GM19025 (cell line): ENCODE measurements around the gene DGKI.

Source experiments
- ATAC-seq: cut with Tn5 transposase; IDR thresholded peaks from one replicate; pipeline ENCODE4 v1.9.1; 2021; ENCODE audit warnings: mild to moderate bottlenecking, low read depth, moderate library complexity; ENCODE audit not compliant: unreplicated experiment

The DGKI gene

DNA sequence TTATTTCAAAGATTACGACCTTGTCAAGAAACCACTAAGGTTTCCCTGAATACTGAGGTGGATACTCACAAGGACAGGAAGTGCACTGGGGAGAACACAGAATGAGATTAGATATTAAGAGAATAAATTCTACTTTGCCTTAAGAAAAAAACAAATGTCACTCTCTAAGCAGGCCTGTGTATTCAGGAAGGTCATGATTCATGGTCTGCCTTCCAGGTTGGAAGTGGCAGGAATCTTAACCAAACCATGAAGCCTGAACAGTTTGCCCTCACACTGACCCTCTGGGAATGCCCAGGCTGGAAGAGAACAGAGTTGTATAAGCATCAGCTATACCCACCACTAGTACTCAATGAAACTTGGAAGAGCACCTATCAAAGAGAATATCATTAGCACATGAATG is 227.6 kb downstream of the DGKI start:
- no peak for ATAC-seq

DNA sequence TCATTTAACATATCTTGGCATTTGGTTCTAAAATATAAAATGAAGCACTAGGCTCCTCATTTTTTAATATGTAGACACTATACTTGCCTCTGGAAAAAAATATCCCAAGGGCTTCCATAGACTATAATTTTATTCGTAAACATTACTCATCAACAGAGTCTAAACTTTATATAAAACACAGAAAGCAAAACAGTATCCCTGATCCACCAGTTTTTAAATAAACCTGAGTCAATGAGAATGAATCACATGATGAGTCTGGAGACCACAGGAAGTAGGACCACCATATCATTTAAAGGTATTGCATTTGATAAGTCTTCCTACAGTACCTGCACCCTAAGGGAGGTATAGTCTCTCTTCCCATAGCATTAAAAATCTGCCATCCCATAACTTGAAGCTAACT is 228.0 kb downstream of the DGKI start:
- no peak for ATAC-seq

DNA sequence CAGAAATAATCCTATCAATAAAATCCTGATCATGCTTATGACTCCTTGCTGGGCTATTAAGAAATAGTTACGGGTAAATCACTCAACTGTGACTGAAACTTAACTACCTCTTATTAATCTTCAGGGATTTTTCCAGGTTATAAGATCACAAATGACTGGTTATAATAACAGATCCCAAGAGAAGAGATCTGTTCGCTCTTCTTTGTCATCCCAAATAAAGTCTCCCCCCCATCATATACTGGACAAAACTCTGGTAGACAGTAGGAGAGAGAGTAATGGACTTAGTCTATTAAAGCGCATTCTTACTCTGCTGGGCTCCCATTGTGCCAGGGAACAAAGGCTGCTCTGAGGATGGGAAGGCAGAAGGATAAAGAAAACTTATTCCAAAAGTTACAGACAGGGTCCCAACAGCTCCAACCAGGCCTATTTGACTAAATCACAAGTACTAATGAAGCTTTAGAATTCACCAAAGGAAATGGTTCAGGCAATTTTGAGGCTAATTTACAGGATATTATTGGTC is 233.7 kb downstream of the DGKI start:
- ATAC-seq: no peak

DNA sequence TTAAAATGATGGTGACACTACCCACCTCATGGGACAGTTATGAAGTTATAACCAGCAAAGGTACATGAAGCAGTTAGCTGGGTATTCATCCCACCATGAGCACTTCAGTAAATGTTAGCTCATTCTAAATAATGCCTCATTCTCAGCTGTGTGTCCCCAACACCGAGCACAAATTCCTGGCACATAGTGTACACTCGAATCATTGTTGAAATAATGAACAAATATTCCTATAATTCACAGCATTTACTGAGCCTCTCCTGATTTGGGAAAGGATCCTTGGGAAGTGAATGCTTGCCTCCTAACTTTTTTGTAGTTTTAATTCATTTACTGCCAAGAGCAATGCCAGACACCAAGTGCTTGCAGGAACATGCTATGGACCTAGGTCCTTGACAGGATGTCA is 235.2 kb downstream of the DGKI start:
- ATAC-seq: no peak

DNA sequence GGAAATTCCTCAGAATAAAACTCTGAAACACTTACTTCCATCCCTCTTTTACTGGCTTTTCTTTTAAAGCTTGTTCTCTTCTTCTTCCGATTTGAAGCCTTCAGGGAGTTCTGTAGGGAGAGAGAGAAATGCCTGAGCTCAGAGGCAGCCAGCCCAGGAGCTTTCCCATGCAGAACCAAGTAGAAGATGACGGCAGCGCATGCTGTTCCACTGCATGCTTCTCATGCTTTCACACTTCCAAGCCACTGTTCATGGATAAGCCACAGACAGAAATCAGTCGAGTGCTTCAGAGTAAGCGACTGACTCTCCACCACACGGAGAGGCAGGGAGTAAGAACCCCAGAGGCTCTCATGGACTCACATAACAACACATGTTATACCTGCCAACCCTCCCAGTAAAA is 237.3 kb downstream of the DGKI start:
- no peak for ATAC-seq

DNA sequence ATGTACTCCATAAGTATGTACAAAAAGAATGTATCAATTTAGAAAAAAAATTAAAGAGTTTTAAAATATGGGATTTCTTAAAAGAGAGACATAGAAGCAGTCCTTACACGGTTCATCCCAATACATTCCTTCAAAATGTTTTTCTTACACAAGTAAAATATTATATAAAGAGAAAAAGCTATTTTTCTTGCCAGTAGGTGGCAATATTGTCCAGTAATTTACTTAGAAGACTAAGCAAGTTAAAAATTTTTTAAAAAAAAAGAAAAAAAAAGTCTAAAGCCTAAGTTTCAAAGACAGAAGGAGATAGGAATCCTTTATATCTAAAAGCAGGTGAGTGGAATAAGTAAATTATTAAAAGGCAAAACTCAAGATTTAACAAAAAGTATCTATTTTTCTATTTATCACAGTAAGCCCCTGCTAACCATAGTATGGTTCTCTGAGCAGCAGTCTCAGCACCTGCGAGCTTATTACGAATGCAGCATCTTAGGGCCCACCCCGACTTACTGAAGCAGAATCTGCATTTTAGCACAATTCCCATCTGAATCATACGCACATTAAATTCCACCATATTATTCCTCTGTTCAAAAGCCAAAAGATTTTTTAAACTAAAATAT is 240.6 kb downstream of the DGKI start:
- ATAC-seq: no peak

DNA sequence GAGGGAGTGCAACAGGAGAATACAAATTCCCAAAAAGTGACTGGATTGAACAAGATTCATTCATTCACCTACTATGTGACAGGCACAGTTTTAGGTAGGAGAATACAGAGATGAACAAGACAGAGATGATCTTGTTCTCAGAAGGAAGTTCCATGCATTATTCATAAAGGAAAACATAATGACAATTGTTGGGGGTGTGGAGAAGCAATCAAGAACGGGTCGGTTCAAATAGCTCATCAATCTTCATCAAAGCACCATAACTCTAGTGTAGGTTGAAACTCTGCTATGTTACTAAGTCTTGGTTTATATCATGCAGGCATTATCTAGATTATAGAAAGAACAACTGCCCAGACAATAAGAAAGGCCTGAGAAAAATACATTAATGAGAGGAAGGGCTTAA is 243.7 kb downstream of the DGKI start:
- no peak for ATAC-seq

DNA sequence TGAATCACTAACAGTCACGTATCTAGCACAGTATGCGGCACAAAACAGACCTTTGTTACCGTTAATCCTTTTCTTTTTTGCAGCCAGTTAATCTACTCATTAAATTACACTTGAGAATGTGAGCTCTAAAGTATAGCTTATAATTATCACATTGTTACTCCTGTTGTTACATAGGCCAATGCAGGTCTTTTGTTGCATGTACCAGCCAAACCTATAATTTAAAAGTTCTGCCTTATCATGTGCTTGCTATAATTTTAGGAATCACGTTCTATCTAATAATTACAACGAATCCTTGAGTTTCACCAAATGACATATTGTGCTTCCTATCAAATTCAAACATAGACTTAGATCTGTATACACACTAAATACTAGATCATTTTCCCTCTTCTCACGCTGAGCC is 245.1 kb downstream of the DGKI start:
- ATAC-seq: no peak

DNA sequence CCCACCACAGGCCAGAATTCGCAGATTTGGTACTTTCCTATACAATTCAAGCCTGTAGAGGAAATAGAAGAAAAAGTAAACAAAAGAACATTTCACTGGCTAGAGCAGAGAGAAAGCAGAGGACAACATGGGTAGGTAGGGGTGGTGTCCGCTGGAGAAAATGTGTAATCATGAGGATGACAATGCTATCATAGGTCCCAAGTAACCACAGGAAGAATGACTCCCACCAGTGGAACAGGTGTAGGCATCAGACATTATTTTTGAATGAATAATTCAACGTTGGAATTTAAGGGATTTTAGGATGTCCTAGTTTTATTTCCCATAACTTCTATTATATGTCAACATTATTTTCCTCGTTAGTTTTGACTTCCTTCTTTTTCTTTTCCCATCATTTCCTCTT is 248.9 kb downstream of the DGKI start:
- ATAC-seq: no peak

DNA sequence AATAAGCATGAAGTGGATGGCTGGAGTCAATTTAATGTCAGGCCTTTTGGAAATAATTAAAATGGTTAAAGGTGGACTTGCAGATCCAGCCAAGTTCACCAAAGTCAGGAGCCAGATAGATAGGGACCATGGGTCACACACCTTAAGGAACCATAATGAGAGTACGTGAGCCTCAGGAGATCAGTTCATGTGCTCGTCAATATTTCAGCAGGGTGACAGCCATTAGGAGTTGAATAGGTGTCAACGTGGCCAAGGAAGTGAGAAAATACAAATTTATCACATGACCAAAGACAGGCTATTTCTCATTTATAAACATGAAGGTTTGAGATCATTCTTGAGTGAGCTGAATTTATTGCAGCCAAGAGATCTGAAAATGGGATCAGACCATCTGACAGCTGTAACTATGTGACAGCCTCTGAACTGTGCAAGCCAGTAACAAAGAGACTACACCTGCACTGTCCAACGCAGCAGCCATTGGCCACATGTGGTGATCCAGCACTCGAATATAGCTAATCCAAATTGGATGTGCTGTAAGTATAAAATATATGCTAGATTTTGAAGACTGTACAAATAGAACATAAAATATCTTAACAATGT is 253.6 kb downstream of the DGKI start:
- ATAC-seq: no peak

DNA sequence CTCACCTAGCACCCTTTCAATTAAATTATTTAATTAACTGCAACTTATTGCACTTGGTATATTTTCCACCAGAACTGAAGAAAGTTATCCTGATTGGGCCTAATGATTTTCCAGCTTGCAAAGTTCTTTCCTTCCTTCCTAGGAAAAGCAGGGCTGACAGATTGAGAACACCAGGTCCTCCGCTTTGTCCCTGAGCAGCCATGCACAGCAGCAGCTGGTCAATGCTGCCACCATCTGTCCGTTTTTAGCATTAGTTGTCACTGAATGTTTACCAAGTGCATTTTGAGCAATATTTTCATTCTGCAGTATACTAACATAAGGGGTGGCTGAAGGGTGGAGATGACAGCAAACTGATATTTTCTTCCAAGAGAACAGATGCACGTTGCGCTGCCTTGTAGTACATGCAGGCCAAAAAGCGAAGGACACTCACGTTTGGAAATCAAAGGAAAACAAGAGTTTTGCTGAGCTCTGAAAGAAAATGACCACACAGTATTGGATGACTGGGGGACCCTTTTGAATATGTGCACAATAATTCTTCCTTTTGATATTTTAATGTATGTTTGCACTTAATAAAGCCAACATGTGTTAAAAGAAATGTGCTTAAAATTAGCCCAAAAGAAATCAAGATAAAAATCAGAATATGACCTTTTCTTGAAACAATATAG is 254.4 kb downstream of the DGKI start:
- no peak for ATAC-seq

DNA sequence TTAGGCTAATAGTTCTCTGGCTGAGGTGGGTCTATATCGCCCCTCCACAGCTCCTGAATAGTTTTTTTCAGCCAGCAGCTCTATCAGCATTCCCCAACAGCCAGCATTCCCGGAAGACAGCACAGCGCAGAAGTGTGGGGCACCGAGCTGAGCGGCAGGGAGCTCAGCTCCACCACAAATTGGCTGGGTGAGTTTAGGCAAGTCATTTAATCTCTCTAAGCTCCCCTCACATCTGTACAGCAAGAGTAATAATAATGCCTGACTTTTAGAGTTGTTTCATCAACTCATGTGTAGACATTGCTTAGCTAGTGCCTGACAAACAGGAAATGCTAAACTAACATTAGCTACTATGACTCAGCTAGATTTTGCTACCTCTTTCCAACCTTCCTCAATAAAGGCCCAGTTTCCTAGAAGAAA is 255.3 kb downstream of the DGKI start:
- no peak for ATAC-seq

DNA sequence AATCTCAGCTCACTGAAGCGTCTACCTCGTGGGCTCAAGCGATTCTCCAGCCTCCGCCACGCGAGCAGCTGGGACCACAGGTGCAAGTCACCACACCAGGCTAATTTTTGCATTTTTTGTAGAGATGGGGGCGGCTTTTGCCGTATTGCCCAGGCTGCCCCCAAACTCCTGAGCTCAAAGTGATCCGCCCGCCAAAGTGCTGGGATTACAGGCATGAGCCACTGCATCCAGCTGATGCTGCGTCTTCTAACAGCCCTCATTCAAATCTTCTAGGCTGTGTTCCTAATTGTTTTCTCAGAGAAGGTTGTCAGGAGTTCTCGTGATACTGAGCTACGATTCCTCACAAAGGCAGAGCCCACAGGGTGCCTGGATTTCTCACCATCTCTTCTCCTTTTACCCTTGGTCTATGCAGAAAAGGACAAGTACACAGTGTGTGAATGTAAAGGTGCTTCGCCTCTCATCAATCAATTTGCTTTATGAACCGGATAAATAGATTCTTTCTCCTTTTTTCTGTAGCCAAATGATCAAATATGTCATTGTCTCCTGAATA is 255.9 kb downstream of the DGKI start:
- ATAC-seq: no peak

DNA sequence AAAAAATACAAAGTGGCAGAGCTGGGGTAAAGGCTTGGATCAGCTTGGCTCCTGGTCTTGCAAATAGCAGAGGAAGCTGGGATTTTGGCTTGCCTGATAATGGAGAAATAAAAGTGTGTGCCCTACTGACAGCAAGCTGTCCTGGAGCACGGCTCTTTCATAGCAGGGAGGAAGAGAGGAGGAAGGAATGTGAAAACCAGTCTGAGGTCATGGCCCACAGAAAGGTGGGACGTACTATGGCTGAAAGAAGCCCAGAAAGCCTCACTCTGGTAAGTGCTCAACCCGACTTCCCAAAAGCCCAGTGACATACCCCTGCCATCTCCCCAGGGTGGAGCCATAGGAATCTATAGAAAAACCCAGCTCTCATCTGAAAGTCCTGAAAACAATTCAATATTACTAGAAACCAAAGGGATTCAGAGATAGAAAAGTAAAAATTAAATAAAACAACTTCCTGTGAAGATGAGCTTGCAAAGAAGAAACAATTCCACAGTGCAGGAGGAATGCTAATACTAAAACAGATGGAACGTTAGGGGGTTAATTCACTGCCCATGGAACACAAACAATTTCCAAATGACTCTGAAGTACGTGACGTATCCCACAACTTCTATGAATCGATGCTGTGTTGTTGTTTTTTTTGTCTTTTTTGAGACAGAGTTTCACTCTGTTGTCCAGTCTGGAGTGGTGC is 256.6 kb downstream of the DGKI start:
- ATAC-seq: no peak

DNA sequence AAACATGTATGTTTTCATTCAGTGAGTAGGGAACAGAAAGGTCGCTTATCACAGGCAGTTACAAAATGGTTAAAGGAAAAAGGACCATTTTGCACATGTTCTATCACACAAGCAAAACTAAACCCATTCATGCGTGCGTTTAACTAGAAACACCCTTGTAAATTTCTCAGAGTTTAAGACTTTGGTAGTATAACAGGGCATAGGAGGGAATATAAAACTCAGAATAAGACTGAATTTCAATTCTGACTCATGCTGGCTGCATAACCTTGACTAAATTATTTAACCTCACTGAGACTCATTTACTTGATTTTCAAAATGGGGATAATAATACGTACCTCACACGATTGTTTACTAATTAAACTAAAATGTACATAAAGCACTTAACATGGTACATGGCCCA is 259.4 kb downstream of the DGKI start:
- ATAC-seq: no peak

DNA sequence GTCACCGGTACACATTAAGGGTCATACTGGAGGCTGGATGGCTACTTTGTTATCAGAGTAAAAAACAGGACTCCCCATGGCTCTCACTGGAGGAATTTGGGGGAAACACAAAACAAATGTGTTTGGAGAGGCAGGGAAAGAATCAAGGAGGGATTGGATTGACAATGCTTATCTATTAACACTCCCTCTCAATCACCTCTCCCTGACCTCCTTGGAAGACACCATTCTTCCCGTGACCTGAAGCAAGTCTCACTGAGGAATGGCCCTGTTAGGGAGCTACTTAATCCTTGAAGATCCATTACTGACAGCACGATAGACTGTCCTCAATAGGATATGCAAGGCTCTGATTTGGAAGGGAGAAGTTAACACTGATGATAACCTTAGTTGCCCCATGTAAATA is 261.2 kb downstream of the DGKI start:
- no peak for ATAC-seq

DNA sequence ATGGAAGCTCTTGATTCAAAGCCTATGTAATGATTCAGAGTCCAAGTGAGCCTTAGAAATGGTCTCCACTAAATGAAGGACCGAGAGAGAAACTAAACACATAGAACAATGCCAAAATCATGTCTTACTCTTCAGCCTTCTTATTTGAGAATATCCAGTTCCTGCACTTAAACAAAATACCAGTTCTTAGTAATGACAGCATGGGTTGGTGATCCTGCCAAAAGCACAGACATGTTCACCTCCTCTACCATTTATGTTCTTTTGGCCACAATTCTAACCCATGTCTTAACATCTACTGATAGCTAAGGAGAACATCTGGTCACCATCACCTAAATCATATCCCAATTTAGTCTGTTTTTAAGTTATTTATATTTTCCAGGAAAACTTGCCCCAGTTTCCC is 263.6 kb downstream of the DGKI start:
- no peak for ATAC-seq

DNA sequence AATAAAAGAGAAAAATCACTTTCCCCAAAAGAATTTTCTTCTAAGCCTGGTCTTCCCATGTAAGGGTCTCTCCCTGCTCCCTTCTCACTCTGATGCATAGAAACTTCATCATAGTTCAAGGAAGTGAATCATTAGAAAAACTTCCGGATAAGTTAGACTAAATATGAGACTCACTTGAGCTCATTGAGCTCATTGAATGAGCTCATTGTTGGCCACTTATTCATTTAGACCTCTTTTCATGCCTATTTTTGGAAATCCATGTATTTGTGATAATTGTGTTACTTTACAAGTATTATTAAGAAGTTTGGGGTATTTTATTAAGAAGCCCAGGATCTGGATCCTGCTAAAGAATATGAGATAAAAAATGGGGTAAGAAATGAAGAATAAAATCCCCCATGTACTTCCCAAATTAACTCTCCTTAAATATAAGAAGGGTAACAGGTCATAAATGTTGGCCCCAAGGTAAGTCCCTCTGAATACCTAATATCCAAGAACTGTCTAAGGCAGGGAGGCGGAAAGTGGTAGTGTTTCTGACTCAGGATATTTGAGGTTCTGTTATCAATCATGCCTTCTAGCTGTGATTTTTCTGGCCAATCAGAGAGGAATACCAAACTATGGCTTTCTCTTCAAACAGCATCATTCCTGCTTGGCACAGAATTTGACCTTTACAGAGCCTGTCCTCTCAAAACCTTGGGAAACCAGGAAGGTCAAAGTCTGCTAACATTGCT is 266.7 kb downstream of the DGKI start:
- no peak for ATAC-seq

DNA sequence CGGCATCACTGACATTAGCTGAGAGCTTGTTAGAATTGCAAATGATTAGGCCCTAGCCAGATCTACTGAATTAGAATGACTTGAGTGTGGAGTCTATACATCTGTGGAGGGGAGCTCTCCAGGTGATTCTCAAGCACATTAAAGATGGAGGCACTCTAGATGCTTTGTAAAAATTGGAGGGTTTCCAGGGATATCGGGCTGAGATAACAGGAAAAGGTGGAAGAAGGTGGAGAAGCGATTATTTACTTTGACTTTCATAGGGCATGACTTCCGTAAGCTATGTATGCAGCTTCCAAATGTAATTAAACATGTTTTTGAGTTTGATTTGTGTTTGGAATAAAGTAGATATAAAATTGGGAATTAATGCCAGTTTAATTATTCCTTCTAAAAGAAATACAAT is 268.2 kb downstream of the DGKI start:
- ATAC-seq: no peak

DNA sequence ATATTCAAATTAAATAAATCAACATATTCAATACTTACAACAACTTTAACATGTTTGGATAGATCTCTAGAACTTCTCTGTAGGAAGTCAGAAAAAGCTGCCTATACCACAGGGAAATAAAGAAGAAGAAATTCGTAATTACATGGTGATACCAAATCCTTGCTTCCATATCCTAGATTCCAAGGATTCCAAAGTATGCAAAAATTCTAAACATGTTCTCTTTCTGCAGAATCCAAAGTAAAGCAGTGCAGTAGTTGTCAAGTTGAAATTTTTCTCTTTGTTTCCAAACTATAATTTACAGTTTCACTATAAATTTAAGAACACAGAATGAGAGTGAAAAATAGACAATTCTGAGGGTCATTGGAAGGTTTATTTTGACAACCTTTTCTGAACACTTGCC is 269.6 kb downstream of the DGKI start:
- no peak for ATAC-seq

DNA sequence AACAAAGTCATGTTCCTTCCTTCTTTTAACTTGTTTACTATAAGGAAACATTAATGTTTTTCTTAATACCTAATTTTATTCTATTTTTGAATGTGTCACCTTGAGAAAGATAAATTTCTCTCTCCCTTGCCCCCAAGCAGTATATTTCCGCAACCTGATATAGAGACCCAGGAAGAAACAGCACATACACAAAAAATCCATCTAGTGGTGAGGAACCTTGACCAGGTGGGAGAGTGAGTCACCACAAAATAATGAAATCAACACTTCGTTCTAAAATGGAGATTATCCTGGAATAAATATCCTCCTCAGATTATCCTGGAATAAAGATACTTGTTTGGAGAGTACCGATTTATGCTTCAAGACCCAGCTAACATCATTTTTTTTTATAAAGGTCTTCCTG is 270.3 kb downstream of the DGKI start:
- no peak for ATAC-seq
